GM23338 (cell line): ENCODE measurements around the gene LPIN1. TPM values are rescaled to one million over a fixed set of nuclear protein-coding genes. Genes with fewer than 3 reads are reported as not detected.

Experiments used
- ATAC-seq: fragments of 200-7000 bp; cut with Tn5 transposase; 3 replicates; pipeline ENCODE4 v1.9.1; 2020
- DNase-seq: peaks from one replicate; pipeline ENCODE4 v3.0.0-alpha.2; 2015; ENCODE audit warnings: low spot score
- H2AFZ ChIP-seq: fragments of 200-600 bp; sonication (generic); 2 replicates; pipeline ENCODE4 v1.8.0; 2016; ENCODE audit warnings: antibody characterized with exemption, mild to moderate bottlenecking, moderate library complexity
- H3F3A ChIP-seq: fragments of 200-600 bp; sonication (generic); replicated peaks from 2 replicates; pipeline ENCODE4 v1.8.0; 2017; ENCODE audit warnings: antibody characterized with exemption, mixed run types, low read depth
- H3K27ac ChIP-seq: fragments of 200-600 bp; sonication (generic); 2 replicates; pipeline ENCODE4 v1.6.1; 2016; ENCODE audit warnings: low read depth
- H3K27me3 ChIP-seq: fragments of 200-600 bp; sonication (generic); 2 replicates; pipeline ENCODE4 v1.8.0; 2016; ENCODE audit warnings: mild to moderate bottlenecking, mixed run types, moderate library complexity; ENCODE audit not compliant: insufficient read depth
- H3K36me3 ChIP-seq: fragments of 200-600 bp; sonication (generic); 2 replicates; pipeline ENCODE4 v1.8.0; 2016; ENCODE audit warnings: mild to moderate bottlenecking; ENCODE audit not compliant: insufficient read depth
- H3K4me1 ChIP-seq: fragments of 200-600 bp; sonication (generic); 2 replicates; pipeline ENCODE4 v1.8.0; 2016; ENCODE audit warnings: mild to moderate bottlenecking, moderate library complexity; ENCODE audit not compliant: insufficient read depth
- H3K4me2 ChIP-seq: fragments of 200-600 bp; sonication (generic); 2 replicates; pipeline ENCODE4 v1.7.1; 2017; ENCODE audit warnings: mixed run types
- H3K4me3 ChIP-seq: fragments of 200-600 bp; sonication (generic); 2 replicates; pipeline ENCODE4 v1.6.1; 2016; ENCODE audit warnings: mixed run types
- H3K79me2 ChIP-seq: fragments of 200-600 bp; sonication (generic); replicated peaks from 2 replicates; pipeline ENCODE4 v1.8.0; 2017; ENCODE audit warnings: mild to moderate bottlenecking; ENCODE audit not compliant: insufficient read depth
- H3K9me2 ChIP-seq: fragments of 200-600 bp; sonication (generic); 2 replicates; pipeline ENCODE4 v1.8.0; 2017; ENCODE audit not compliant: insufficient read depth
- H4K20me1 ChIP-seq: fragments of 200-600 bp; sonication (generic); replicated peaks from 2 replicates; pipeline ENCODE4 v1.8.0; 2017; ENCODE audit warnings: mild to moderate bottlenecking; ENCODE audit not compliant: insufficient read depth
- H3K27ac Mint-ChIP-seq: 2 replicates; pipeline ENCODE4 v1.8.0; 2020; ENCODE audit warnings: inconsistent platforms, mild to moderate bottlenecking, moderate library complexity, mixed read lengths
- H3K27me3 Mint-ChIP-seq: 3 replicates; pipeline ENCODE4 v1.8.0; 2022; ENCODE audit warnings: low read depth, mild to moderate bottlenecking, moderate library complexity, mixed read lengths, inconsistent platforms; ENCODE audit not compliant: insufficient read depth, poor library complexity
- H3K36me3 Mint-ChIP-seq: 3 replicates; pipeline ENCODE4 v1.8.0; 2021; ENCODE audit warnings: low read depth, mild to moderate bottlenecking, inconsistent platforms, moderate library complexity, mixed read lengths
- H3K4me1 Mint-ChIP-seq: 3 replicates; pipeline ENCODE4 v1.8.0; 2020; ENCODE audit warnings: mild to moderate bottlenecking, inconsistent platforms, mixed read lengths
- H3K4me3 Mint-ChIP-seq: 3 replicates; pipeline ENCODE4 v1.8.0; 2021; ENCODE audit warnings: moderate library complexity, mild to moderate bottlenecking, inconsistent platforms, mixed read lengths
- H3K9me3 Mint-ChIP-seq: 3 replicates; pipeline ENCODE4 v1.8.0; 2020; ENCODE audit warnings: moderate library complexity, mild to moderate bottlenecking, inconsistent platforms, mixed read lengths
- CREB1 ChIP-seq: fragments of 250-450 bp; sonication (Bioruptor Pico); IDR thresholded peaks from 2 replicates; pipeline ENCODE4 v1.5.0; 2020; ENCODE audit warnings: low read depth, mild to moderate bottlenecking, moderate library complexity
- EZH2 ChIP-seq: fragments of 200-600 bp; sonication (generic); IDR thresholded peaks from one replicate; pipeline ENCODE4 v1.8.0; 2017; ENCODE audit warnings: antibody characterized with exemption, mild to moderate bottlenecking, low read depth; ENCODE audit not compliant: unreplicated experiment
- EZH2phosphoT487 ChIP-seq: fragments of 200-600 bp; sonication (generic); IDR thresholded peaks from one replicate; pipeline ENCODE4 v1.8.1; 2018; ENCODE audit warnings: antibody characterized with exemption; ENCODE audit not compliant: unreplicated experiment
- JUNB ChIP-seq: IDR thresholded peaks from one replicate; pipeline ENCODE4 v1.6.1; 2016; ENCODE audit warnings: antibody characterized with exemption; ENCODE audit not compliant: unreplicated experiment
- NANOG ChIP-seq: IDR thresholded peaks from 2 replicates; pipeline ENCODE4 v1.6.1; 2016; ENCODE audit warnings: antibody characterized with exemption, borderline replicate concordance
- POLR2AphosphoS5 ChIP-seq: IDR thresholded peaks from 2 replicates; pipeline ENCODE4 v1.6.1; 2016; ENCODE audit warnings: antibody characterized with exemption, low read depth
- STAT1 ChIP-seq: IDR thresholded peaks from one replicate; pipeline ENCODE4 v1.6.1; 2016; ENCODE audit warnings: antibody characterized with exemption; ENCODE audit not compliant: unreplicated experiment
- ZNF114 ChIP-seq: fragments of 250-450 bp; sonication (Bioruptor Pico); IDR thresholded peaks from 2 replicates; pipeline ENCODE4 v1.5.0; 2020; ENCODE audit warnings: mild to moderate bottlenecking, moderate library complexity
- ZNF331 ChIP-seq: fragments of 250-450 bp; sonication (Bioruptor Pico); IDR thresholded peaks from 2 replicates; pipeline ENCODE4 v1.5.0; 2020; ENCODE audit warnings: low read depth, mild to moderate bottlenecking, moderate library complexity
- polyA plus RNA-seq: library from polyadenylated mRNA; unstranded; fragments of >200 nt; fragmentation: Nextera tagmentation; extraction: Ambion mirVana; gene quantifications from 2 replicates; pipeline ENCODE4 v1.2.1, GENCODE V29; 2016
- total RNA-seq: library from RNA; depleted of rRNA; stranded (reverse); fragments of >200 nt; shearing (Covaris generic); gene quantifications from 2 replicates; pipeline ENCODE4 v1.2.3, GENCODE V29; 2014
- TF ChIP-seq, protein P1 (sequence below): fragments of 250-450 bp; sonication (Bioruptor Pico); IDR thresholded peaks from 2 replicates; pipeline ENCODE4 v1.5.0; 2020; ENCODE audit warnings: mild to moderate bottlenecking, moderate library complexity
- TF ChIP-seq, protein P2 (sequence below): IDR thresholded peaks from 2 replicates; pipeline ENCODE4 v1.6.1; 2016; ENCODE audit warnings: antibody characterized with exemption

The LPIN1 gene
- total and polyA plus RNA-seq, 2 experiments from 2014 or later = 4.4 to 9.5 TPM

DNA sequence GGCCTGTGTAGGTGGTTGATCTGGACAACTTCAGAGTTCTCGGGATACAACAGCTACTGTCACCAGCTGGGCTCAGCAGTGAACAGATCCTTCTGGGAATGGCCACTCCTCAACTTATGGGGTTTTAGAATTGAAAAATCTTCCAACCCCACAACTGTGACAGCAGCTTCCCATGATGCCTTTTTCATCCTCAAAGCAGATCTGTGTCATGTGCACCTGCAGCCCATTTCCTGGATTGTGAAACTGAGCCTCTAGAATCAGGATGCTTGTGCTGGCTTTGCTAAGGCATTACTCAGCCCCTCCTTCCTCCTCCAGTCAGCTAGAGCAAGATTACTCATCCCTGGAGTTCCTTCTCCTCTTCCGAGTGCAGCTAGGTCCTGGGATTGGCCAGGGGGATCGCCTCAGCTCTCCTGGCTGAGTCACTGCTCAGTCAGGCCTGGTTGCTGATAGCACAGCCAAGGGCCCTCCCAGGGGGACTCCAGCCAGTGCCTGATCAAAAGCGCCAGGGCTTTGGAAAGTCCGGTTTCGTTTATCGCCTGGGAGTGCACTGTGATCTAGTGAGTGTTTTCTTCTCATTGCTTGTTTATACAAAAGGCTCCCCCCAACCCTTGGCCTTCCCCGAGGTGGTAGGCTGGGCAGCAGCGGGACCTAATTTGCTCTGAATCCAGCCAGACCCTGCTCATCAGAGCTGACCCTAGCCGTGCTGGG, 2.4 kb upstream of the LPIN1 start:
- Histone ChIP-seq H3F3A (peaks cover 11% of the 10 kb centered on the region; the same call in 1 of the 2 replicates), H3K27me3 (peaks cover 16% of the 10 kb centered on the region), H3K79me2 (peaks cover 14% of the 10 kb centered on the region; the same call in 1 of the 2 replicates), H2AFZ (no peak overlapping the region; the same call in 1 of the 2 replicates), H4K20me1 (no peaks in the 10 kb centered on the region; the same call in 1 of the 2 replicates), H3K4me3 (no peak overlapping the region), H3K9me2 (no peaks in the 10 kb centered on the region), H3K27ac (no peak overlapping the region), H3K36me3 (no peaks in the 10 kb centered on the region), H3K4me2 (peak overlapping the region; percentile 61), H3K4me1 (peaks cover 28% of the 10 kb centered on the region)
- H3K4me1 Mint-ChIP-seq = peaks cover 40% of the 10 kb centered on the region
- H3K9me3 Mint-ChIP-seq = peaks cover 9% of the 10 kb centered on the region; the same call in 2 of the 3 replicates
- TF ChIP-seq EZH2phosphoT487 = no peak
- TF ChIP-seq CREB1 (CRISPR knock-in tag) = peak; percentile 20; the same call in 1 of the 2 replicates
- peak; percentile 14; the same call in 1 of the 2 replicates for TF ChIP-seq POLR2AphosphoS5
- H3K4me3 Mint-ChIP-seq = no peak overlapping the region
- H3K36me3 Mint-ChIP-seq = no peaks in the 10 kb centered on the region
- H3K27me3 Mint-ChIP-seq = peaks cover 30% of the 10 kb centered on the region
- ATAC-seq (peak; percentile 67), DNase-seq (peak; percentile 77)
- no peak overlapping the region for H3K27ac Mint-ChIP-seq

DNA sequence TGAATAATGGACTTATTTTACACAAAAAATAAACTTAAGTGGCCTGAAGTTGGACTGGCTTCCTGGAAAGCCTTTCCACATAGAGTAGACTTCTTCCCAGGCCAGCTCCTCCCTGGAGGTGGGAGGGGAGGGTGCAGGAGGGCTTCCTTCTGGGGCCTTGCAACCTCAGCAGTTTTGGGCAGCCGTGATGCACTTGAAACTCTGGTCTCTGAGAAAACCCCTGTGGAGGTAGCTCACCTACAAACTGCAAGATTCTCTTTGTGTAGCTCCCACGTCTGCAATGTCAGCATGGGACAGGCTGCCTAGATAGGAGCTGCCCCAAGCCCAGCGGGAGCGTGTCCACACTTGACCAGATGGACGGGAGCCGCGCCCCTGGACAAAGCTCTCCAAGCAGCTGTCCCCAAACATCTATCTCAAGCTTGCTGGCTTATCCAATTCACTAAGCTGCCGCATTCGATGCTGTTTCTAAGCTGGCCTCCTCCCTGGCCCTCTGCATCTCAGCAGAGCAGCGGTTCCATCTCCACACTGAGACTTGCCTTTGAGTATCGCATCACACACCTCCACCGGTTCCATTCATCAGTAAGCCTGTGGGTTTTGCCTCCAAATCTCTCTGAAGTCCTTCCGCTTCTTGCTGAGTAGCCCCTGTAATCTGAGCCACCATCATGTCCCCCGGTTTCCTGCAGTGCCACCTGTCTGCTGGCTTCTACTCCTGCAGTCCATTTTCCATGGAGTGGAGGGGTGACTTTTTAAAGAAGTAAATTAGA, 1.6 kb upstream of the LPIN1 start:
- Mint-ChIP-seq H3K4me1 (peaks cover 44% of the 10 kb centered on the region), H3K27me3 (peaks cover 30% of the 10 kb centered on the region), H3K9me3 (peaks cover 9% of the 10 kb centered on the region; the same call in 2 of the 3 replicates), H3K36me3 (no peaks in the 10 kb centered on the region), H3K27ac (peak overlapping the region; percentile 73; the same call in 1 of the 2 replicates), H3K4me3 (peak overlapping the region; percentile 10; the same call in 1 of the 3 replicates)
- Histone ChIP-seq H3K27me3 (peaks cover 16% of the 10 kb centered on the region), H3F3A (peaks cover 11% of the 10 kb centered on the region; the same call in 1 of the 2 replicates), H3K4me2 (peak overlapping the region; percentile 61), H3K4me3 (peak overlapping the region; percentile 21; the same call in 1 of the 2 replicates), H3K4me1 (peaks cover 28% of the 10 kb centered on the region), H3K9me2 (no peaks in the 10 kb centered on the region), H4K20me1 (no peaks in the 10 kb centered on the region; the same call in 1 of the 2 replicates), H3K79me2 (peaks cover 15% of the 10 kb centered on the region; the same call in 1 of the 2 replicates), H2AFZ (peak overlapping the region; percentile 66; the same call in 1 of the 2 replicates), H3K27ac (no peak overlapping the region), H3K36me3 (no peaks in the 10 kb centered on the region)
- ATAC-seq (peak; percentile 14), DNase-seq (peak; percentile 82)
- TF ChIP-seq EZH2phosphoT487 = no peak
- no peak for TF ChIP-seq EZH2
- TF ChIP-seq JUNB = no peak
- TF ChIP-seq ZNF331 (CRISPR knock-in tag) = no peak
- TF ChIP-seq, protein P1, sequence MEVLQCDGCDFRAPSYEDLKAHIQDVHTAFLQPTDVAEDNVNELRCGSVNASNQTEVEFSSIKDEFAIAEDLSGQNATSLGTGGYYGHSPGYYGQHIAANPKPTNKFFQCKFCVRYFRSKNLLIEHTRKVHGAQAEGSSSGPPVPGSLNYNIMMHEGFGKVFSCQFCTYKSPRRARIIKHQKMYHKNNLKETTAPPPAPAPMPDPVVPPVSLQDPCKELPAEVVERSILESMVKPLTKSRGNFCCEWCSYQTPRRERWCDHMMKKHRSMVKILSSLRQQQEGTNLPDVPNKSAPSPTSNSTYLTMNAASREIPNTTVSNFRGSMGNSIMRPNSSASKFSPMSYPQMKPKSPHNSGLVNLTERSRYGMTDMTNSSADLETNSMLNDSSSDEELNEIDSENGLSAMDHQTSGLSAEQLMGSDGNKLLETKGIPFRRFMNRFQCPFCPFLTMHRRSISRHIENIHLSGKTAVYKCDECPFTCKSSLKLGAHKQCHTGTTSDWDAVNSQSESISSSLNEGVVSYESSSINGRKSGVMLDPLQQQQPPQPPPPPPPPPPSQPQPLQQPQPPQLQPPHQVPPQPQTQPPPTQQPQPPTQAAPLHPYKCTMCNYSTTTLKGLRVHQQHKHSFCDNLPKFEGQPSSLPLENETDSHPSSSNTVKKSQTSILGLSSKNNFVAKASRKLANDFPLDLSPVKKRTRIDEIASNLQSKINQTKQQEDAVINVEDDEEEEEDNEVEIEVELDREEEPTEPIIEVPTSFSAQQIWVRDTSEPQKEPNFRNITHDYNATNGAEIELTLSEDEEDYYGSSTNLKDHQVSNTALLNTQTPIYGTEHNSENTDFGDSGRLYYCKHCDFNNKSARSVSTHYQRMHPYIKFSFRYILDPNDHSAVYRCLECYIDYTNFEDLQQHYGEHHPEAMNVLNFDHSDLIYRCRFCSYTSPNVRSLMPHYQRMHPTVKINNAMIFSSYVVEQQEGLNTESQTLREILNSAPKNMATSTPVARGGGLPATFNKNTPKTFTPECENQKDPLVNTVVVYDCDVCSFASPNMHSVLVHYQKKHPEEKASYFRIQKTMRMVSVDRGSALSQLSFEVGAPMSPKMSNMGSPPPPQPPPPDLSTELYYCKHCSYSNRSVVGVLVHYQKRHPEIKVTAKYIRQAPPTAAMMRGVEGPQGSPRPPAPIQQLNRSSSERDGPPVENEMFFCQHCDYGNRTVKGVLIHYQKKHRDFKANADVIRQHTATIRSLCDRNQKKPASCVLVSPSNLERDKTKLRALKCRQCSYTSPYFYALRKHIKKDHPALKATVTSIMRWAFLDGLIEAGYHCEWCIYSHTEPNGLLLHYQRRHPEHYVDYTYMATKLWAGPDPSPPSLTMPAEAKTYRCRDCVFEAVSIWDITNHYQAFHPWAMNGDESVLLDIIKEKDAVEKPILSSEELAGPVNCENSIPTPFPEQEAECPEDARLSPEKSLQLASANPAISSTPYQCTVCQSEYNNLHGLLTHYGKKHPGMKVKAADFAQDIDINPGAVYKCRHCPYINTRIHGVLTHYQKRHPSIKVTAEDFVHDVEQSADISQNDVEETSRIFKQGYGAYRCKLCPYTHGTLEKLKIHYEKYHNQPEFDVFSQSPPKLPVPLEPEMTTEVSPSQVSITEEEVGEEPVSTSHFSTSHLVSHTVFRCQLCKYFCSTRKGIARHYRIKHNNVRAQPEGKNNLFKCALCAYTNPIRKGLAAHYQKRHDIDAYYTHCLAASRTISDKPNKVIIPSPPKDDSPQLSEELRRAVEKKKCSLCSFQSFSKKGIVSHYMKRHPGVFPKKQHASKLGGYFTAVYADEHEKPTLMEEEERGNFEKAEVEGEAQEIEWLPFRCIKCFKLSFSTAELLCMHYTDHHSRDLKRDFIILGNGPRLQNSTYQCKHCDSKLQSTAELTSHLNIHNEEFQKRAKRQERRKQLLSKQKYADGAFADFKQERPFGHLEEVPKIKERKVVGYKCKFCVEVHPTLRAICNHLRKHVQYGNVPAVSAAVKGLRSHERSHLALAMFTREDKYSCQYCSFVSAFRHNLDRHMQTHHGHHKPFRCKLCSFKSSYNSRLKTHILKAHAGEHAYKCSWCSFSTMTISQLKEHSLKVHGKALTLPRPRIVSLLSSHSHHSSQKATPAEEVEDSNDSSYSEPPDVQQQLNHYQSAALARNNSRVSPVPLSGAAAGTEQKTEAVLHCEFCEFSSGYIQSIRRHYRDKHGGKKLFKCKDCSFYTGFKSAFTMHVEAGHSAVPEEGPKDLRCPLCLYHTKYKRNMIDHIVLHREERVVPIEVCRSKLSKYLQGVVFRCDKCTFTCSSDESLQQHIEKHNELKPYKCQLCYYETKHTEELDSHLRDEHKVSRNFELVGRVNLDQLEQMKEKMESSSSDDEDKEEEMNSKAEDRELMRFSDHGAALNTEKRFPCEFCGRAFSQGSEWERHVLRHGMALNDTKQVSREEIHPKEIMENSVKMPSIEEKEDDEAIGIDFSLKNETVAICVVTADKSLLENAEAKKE = no peak
- TF ChIP-seq STAT1 = no peak
- no peak for TF ChIP-seq ZNF114 (CRISPR knock-in tag)
- TF ChIP-seq, protein P2, sequence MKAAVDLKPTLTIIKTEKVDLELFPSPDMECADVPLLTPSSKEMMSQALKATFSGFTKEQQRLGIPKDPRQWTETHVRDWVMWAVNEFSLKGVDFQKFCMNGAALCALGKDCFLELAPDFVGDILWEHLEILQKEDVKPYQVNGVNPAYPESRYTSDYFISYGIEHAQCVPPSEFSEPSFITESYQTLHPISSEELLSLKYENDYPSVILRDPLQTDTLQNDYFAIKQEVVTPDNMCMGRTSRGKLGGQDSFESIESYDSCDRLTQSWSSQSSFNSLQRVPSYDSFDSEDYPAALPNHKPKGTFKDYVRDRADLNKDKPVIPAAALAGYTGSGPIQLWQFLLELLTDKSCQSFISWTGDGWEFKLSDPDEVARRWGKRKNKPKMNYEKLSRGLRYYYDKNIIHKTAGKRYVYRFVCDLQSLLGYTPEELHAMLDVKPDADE = no peak
- no peak for TF ChIP-seq POLR2AphosphoS5
- no peak for TF ChIP-seq NANOG
- 0 out of 2 replicates have a peak, but pooled peaks have one; percentile 6 for TF ChIP-seq CREB1 (CRISPR knock-in tag)
